Thoracic aorta (tissue), 2 donors: ENCODE measurements around the gene CYP26C1. TPM values are rescaled to one million over a fixed set of nuclear protein-coding genes. Genes with fewer than 3 reads are reported as not detected.

Experiments
- ATAC-seq: fragments of 150-250 bp; one replicate; pipeline ENCODE4 v1.8.0; 2017; ENCODE audit warnings: low read depth; ENCODE audit not compliant: insufficient number of reproducible peaks, low FRiP score
- DNase-seq: peaks from one replicate; pipeline ENCODE4 v3.0.0-alpha.2; 2020; ENCODE audit warnings: low spot score
- H3K27ac ChIP-seq, 2 donors: fragments of 200-600 bp; sonication (generic); 1 replicate in 1 of 2; 2 replicates in 1 of 2; pipeline ENCODE4 v1.5.1; 2016; ENCODE audit warnings: mild to moderate bottlenecking in 2 of 2, moderate library complexity in 2 of 2
- H3K27me3 ChIP-seq: fragments of 200-600 bp; sonication (generic); replicated peaks from 2 replicates; pipeline ENCODE4 v1.6.0; 2016; ENCODE audit warnings: mild to moderate bottlenecking; ENCODE audit not compliant: insufficient read depth
- H3K36me3 ChIP-seq: fragments of 200-600 bp; sonication (generic); one replicate; pipeline ENCODE4 v1.5.1; 2016
- H3K4me1 ChIP-seq, 2 donors: fragments of 200-600 bp; sonication (generic); 1 replicate in 1 of 2; 2 replicates in 1 of 2; pipeline versions ENCODE4 v1.5.1 to v1.6.0; 2016; ENCODE audit warnings: low read depth in 2 of 2, mild to moderate bottlenecking in 1 of 2; ENCODE audit not compliant: control insufficient read depth in 1 of 2
- H3K4me3 ChIP-seq: fragments of 200-600 bp; sonication (generic); 2 replicates; pipeline ENCODE4 v1.5.1; 2016; ENCODE audit warnings: mild to moderate bottlenecking
- H3K9me3 ChIP-seq: fragments of 200-600 bp; sonication (generic); 2 replicates; pipeline ENCODE4 v1.5.1; 2016
- CTCF ChIP-seq: fragments of 200-600 bp; sonication (generic); IDR thresholded peaks from one replicate; pipeline ENCODE4 v1.5.1; 2019; ENCODE audit warnings: antibody characterized with exemption
- total RNA-seq, 2 donors: library from RNA; depleted of rRNA; stranded (reverse); fragments of >200 nt; gene quantifications; one replicate each; pipeline versions ENCODE4 v1.1.0 to v1.2.3, GENCODE V29; 2016

Gene CYP26C1
- total RNA-seq, 2 donors from 2014 or later, result 0.35 TPM; not detected in 1

- no peak for TF ChIP-seq CTCF
- DNase-seq (no peak), ATAC-seq (no peak)
- Histone ChIP-seq H3K4me1 (no peaks in the 10 kb centered on the region), H3K27me3 (no peaks in the 10 kb centered on the region), H3K9me3 (no peaks in the 10 kb centered on the region), H3K4me3 (no peak overlapping the region), H3K27ac (no peak overlapping the region), H3K36me3 (no peaks in the 10 kb centered on the region)
These were observed 24.8 kb downstream of the CYP26C1 start for GRCh38 chr10:93085272-93085859.

- Histone ChIP-seq H3K4me3 (no peak overlapping the region), H3K9me3 (no peaks in the 10 kb centered on the region), H3K27me3 (no peaks in the 10 kb centered on the region), H3K4me1 (no peaks in the 10 kb centered on the region), H3K36me3 (no peaks in the 10 kb centered on the region), H3K27ac (no peak overlapping the region)
- no peak for DNase-seq
- TF ChIP-seq CTCF, result no peak
- ATAC-seq, result no peak
These were observed 25.7 kb downstream of the CYP26C1 start for GRCh38 chr10:93086289-93086688.

- Histone ChIP-seq H3K9me3 (no peaks in the 10 kb centered on the region), H3K36me3 (no peaks in the 10 kb centered on the region), H3K27ac (no peak overlapping the region), H3K27me3 (no peaks in the 10 kb centered on the region), H3K4me1 (no peaks in the 10 kb centered on the region), H3K4me3 (no peak overlapping the region)
- TF ChIP-seq CTCF, result no peak
- no peak for ATAC-seq
- DNase-seq, result no peak
These were observed 27.2 kb downstream of the CYP26C1 start for GRCh38 chr10:93087846-93088245.

GRCh38 chr10:93088466-93088865, 27.9 kb downstream of the CYP26C1 start:
- H3K9me3 ChIP-seq, result no peaks in the 10 kb centered on the region
- H3K27me3 ChIP-seq, result no peaks in the 10 kb centered on the region
- H3K4me1 ChIP-seq, result no peaks in the 10 kb centered on the region
- DNase-seq (no peak), ATAC-seq (no peak)
- H3K27ac ChIP-seq, result no peak overlapping the region
- H3K36me3 ChIP-seq, result no peaks in the 10 kb centered on the region
- H3K4me3 ChIP-seq, result no peak overlapping the region
- no peak for TF ChIP-seq CTCF

- Histone ChIP-seq H3K27ac (no peak overlapping the region), H3K4me3 (no peak overlapping the region), H3K9me3 (no peaks in the 10 kb centered on the region), H3K27me3 (no peaks in the 10 kb centered on the region), H3K4me1 (no peaks in the 10 kb centered on the region), H3K36me3 (no peaks in the 10 kb centered on the region)
- DNase-seq (no peak), ATAC-seq (no peak)
- TF ChIP-seq CTCF, result no peak
These were observed 30.0 kb downstream of the CYP26C1 start for GRCh38 chr10:93090619-93091018.
